NCI-H82 (cell line): ENCODE data around the gene CD46.

ENCODE experiments used
- DNase-seq: peaks from one replicate; lab custom pipeline; 2025; lab: John Stamatoyannopoulos, UW

CD46 gene

DNA sequence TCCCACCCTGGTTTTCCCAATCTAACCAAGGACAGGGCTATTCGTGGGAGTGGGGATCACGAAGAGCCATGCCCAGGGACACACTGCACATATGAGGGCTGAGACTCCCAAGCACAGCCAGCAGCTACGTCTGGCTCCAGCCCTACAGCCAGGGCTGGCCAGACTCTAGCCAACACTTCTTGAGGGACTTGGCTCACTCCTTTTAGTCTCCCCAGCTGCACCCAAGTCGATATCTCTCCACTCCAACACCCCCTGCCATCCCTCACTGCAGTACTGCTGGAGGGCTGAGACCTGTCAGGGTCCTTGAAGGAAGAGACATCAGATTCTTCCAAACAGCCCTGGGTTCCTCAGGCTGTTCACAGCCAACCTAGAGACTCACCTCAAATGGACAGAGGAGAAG, 62.6 kb downstream of the CD46 start:
- DNase-seq, result no peak

DNA sequence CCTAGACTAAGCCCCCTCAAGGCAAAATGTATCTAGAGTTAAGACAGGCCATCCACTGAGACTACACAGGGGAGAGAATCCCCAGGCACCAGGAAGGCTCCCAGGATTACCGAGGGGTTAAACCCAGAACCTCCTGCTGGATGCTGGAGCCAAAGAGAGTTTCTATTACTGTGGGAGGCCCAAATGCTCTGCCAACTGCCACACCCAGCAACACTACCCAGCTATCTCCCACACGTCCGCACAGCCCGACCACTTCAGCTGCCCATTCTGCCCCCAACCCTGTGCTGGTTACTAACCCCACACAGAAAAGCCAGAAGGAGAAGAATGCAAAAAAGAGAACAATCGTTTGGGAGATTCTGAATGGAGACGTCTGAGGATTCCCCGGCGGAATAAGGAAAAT, 63.6 kb downstream of the CD46 start:
- DNase-seq, result no peak

- no peak for DNase-seq
Observed at GRCh38 chr1:207815913-207816291, 64.0 kb downstream of the CD46 start.

GRCh38 chr1:207817166-207817565, 65.3 kb downstream of the CD46 start:
- DNase-seq, result no peak

DNA sequence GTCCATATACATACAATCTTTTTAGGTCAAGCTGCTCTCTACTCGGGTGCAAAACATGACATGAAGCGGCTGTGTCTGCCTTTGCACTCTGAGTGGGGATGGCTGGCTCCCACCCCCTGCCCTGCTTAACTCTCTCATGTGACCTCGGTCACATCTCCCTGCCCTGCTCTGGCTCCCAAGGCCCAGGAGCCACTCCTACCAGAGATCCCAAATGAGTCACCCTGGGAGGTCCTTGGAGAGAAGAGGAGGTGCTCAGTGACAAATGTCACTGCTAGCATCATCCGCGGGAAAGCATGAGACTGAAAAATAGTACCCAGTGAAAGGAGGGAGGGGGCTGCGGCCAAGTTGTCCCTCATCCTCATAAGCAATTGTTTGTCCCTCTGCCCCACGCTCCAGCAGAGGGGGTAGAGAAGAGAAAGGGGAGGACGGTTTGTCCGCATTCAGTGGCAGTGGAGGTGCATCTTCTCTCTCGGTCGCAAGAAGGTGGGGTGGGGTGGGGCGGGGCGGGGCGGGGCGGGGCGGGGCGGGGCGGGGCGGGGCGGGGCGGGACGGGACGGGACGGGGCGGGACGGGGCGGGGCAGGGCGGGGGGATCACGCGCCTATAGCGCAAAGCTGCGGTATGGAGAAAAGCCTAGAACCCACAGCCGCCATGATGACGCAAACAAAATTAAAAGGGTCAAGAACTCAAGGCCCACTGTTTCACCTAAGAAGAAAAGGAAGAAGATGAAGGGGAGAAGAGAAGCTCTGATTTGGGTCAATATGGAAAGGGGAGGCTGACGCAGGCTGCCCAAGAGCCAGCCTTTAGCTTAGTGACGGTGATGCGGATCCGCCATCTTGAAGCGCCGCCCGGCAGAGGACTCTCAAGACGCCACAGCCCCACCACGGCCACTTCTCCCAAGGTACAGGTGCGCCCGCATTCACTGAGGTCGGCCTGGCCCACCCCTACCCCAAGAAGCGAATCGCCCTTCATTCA, 66.2 kb downstream of the CD46 start:
- no peak for DNase-seq

GRCh38 chr1:207818971-207819451, 67.2 kb downstream of the CD46 start:
- no peak for DNase-seq

DNA sequence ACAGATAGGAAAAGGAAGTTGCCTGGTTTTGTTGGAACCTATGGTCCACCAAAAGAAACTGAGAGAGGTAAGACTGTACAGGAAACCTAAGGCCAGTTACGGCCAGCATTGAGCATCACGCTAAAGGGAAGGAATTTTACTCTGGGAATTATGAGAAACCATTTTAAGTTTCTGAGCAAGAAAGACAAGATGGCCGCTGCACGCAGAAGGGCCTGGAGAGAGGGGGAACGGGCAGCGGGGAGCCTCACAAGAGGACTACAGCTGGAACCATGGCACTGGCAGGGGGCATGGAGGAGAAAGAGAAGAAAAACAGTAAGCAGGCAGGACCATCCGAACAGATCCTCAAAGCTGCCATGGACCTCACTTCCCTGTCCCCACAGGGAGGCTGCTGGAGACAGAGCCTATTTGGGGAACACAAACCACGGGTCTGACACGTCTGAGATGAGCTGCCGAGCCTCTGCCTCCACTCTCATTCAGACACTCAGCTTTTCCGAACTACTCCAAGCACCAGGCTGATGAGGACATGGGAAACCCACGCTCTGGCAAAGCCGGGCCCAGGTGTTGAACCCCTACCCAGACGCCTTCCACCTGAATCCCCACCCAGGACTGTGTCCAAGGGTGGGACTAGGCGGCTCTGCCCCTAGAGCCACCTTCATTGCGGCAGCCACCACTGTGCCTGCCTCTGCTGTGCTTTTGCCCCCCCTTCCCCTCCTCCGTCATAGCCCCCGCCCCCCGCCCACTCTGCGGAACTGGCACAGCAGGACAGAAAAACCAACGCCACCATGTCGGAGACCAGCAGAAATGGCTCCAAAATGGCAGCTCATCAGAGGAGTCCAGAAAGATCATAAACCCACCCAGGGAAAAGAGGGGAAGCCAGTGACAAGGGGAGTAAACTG, 69.0 kb downstream of the CD46 start:
- DNase-seq, result no peak

DNA sequence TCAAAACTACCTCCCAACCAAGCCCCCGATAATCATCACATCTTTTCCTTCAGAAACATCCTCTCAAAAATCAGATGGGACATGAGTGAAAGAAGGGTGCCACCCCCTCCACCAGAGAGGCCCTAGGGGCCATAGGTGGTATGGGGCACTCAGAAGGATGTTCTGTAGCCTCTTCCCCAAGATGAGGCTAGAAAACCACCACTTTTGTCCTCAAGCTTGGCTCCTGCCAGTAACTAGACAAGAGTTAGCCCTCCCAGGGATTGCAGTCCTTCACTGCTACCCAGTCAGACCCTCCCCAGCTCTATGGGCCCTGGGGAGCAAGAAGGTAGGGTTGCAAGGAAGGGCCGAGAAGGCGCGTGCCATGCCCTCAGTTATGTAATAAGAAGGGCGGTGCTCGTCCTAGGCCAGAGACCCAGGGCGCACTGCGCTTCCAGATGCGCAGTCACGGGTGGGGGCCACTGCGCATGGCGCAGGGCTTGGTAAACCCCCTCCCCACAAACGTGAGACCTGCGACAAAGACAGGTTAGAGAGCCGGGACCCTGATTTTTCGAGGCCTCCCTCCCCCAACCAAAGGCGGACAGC, 69.7 kb downstream of the CD46 start:
- no peak for DNase-seq

GRCh38 chr1:207822124-207822601, 70.3 kb downstream of the CD46 start:
- DNase-seq, result no peak

- peak; percentile 82 for DNase-seq
Observed at GRCh38 chr1:207822602-207823451, 71.0 kb downstream of the CD46 start.

DNA sequence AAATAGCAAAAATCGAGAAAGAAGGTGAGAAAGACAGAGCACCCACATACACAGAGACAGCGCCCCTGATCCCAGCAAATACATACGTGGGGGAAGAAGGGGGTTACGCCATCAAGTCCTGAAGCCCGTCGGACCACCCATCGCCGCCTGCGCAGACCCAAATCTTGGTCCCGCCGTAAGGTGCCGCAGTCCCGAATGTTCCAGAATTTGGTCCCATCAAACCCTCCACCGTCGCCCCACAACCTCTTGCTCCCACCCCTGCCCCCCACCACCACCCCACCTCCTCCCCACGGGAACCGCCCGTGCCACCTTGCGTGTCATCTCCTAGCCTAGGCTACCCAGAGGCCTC, 71.7 kb downstream of the CD46 start:
- DNase-seq, result no peak

DNA sequence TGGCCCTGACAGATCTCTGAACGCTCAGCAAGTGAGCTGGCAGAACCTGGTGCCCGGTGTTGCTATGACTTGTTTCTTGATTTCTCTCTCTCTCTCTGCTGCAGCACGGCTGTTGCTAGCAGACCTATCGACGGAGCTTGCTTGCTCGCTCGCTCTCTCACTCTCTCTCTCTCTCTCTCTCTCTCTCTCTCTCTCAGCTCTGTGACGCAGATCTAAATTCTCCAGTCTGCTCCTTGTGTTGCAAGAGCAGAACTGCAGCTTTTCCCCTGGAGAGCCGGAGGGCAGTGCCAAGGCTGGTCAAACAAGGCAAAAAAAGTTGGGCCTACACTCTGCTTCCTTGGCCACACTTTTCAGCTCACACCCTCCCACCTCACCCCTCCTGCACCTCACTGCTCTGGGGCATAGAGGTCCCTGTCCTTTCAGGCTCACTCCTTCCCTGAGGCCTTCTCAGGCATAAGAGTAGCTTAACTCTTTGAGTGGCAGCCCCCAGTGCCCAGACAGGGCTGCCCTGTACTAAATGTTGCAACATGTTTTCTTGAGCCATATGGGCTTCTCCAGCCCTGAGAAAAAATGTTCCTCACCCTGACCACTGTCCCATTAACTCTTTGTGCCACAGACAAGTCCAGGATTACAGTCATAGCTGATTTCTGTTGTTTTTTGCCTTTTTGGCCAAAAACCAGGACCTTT, 72.2 kb downstream of the CD46 start:
- peak; percentile 22 for DNase-seq

GRCh38 chr1:207824691-207825408, 73.0 kb downstream of the CD46 start:
- DNase-seq, result no peak

GRCh38 chr1:207825409-207825695, 73.5 kb downstream of the CD46 start:
- no peak for DNase-seq

GRCh38 chr1:207825719-207826556, 74.1 kb downstream of the CD46 start:
- no peak for DNase-seq

- DNase-seq, result no peak
Observed at GRCh38 chr1:207826557-207827487, 75.0 kb downstream of the CD46 start.

- no peak for DNase-seq
Observed at GRCh38 chr1:207827488-207827830, 75.6 kb downstream of the CD46 start.

DNA sequence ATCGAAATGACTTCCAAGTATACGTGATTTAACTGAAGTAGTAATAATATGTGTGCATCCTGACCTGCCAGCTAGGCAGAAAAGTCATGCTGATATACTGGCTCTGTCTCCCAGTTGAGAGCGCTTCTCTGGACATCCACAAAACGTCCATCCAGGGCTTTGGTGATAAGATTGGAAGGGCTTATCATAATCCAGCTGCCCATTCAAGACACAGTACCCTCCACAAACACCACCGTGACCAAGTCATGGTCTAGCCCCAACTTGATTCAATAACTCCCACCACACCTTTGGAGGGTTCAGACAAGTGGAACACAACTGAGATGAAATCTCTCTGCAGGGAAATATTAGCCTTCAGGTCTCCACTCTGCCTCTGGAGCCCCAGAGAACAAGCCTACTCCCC, 76.2 kb downstream of the CD46 start:
- DNase-seq, result no peak
